Ovary (tissue), 3 donors: Measurements from ENCODE around the gene NUCB2.

Experiments
- POLR2A ChIP-seq: fragments of 450-650 bp; IDR thresholded peaks from one replicate; pipeline ENCODE4 v1.6.1; 2017; ENCODE audit warnings: antibody characterized with exemption, mild to moderate bottlenecking, moderate library complexity
- TF ChIP-seq, protein P1 (sequence below), 3 donors: fragments of 450-650 bp in 2 of 3; fragments of 200-600 bp in 1 of 3; IDR thresholded peaks; one replicate each; pipeline versions ENCODE4 v1.5.1 to v1.8.0; 2016 to 2022; ENCODE audit warnings: antibody characterized with exemption in 3 of 3, mild to moderate bottlenecking in 1 of 3
- donor health status: DM: no; HTN: no; CAD: no.

DNA sequence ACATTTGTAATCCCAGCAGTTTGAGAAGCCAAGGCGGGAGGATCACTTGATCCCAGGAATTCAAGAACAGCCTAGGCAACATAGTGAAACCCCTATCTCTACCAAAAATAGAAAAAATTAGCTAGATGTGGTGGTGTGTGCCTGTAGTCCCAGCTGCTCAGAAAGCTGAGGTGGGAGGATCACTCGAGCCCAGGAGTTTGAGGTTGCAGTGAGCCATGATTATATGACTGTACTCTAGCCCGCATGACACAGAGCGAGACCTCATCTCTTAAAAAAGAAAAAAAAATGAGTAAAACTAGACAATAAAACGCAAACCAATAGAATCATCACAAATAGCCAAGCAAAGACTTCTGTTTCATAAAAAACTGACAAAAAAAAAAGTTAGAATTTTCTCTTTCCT lies 21.8 kb downstream of the NUCB2 start:
- TF ChIP-seq, protein P1, sequence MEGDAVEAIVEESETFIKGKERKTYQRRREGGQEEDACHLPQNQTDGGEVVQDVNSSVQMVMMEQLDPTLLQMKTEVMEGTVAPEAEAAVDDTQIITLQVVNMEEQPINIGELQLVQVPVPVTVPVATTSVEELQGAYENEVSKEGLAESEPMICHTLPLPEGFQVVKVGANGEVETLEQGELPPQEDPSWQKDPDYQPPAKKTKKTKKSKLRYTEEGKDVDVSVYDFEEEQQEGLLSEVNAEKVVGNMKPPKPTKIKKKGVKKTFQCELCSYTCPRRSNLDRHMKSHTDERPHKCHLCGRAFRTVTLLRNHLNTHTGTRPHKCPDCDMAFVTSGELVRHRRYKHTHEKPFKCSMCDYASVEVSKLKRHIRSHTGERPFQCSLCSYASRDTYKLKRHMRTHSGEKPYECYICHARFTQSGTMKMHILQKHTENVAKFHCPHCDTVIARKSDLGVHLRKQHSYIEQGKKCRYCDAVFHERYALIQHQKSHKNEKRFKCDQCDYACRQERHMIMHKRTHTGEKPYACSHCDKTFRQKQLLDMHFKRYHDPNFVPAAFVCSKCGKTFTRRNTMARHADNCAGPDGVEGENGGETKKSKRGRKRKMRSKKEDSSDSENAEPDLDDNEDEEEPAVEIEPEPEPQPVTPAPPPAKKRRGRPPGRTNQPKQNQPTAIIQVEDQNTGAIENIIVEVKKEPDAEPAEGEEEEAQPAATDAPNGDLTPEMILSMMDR (IDR thresholded peaks at IDR 0.05), result no peak
- TF ChIP-seq POLR2A, result no peak
